Right lobe of liver (tissue), 4 donors: ENCODE results near the gene CDKL4.

Experiments used
- POLR2A ChIP-seq: fragments of 450-650 bp; IDR thresholded peaks from one replicate; pipeline ENCODE4 v1.6.1; 2017; ENCODE audit warnings: antibody characterized with exemption, mild to moderate bottlenecking
- TF ChIP-seq, protein P1 (sequence below), 4 donors: fragments of 200-600 bp in 3 of 4; fragments of 450-650 bp in 1 of 4; IDR thresholded peaks; one replicate each; pipeline versions ENCODE4 v1.5.1 to v1.8.0; 2016 to 2022; ENCODE audit warnings: antibody characterized with exemption in 4 of 4, mild to moderate bottlenecking in 2 of 4
- donor health status: DM: no; HTN: no; CAD: no.
- donor health status: DM: no; HTN: no; CAD: no.
- donor health status: DM: no; HTN: yes; CAD: no.

DNA sequence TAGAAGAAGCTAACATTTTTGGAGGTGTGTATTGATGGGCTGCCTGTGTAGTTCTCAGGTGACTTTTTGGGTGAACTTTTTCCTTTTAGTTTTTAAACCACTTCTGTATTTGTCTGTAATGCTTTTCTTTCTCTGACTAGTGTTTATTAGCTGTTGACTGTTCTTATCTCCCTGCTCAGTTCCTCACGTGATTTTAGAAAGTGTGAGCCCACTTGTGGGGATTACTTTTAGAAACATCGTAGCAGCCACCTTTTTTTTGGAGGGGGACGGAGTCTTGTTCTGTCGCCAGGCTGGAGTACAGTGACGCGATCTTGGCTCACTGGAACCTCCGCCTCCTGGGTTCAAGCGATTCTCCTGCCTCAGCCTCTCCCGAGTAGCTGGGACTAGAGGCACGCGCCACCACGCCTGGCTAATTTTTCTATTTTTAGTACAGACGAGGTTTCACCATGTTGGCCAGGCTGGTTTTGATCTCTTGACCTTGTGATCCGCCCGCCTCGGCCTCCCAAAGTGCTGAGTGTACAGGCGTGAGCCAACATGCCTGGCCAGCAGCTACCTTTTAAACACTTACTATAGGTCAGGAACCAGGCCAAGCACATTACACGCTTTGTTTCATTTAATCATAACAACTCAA, 9.2 kb upstream of the CDKL4 start:
- TF ChIP-seq POLR2A: no peak
- TF ChIP-seq, protein P1, sequence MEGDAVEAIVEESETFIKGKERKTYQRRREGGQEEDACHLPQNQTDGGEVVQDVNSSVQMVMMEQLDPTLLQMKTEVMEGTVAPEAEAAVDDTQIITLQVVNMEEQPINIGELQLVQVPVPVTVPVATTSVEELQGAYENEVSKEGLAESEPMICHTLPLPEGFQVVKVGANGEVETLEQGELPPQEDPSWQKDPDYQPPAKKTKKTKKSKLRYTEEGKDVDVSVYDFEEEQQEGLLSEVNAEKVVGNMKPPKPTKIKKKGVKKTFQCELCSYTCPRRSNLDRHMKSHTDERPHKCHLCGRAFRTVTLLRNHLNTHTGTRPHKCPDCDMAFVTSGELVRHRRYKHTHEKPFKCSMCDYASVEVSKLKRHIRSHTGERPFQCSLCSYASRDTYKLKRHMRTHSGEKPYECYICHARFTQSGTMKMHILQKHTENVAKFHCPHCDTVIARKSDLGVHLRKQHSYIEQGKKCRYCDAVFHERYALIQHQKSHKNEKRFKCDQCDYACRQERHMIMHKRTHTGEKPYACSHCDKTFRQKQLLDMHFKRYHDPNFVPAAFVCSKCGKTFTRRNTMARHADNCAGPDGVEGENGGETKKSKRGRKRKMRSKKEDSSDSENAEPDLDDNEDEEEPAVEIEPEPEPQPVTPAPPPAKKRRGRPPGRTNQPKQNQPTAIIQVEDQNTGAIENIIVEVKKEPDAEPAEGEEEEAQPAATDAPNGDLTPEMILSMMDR (IDR thresholded peaks at IDR 0.05): no peak
